Left lung (tissue), 10 donors: ENCODE measurements around the gene VSTM2L. TPM values are rescaled to one million over a fixed set of nuclear protein-coding genes. Genes with fewer than 3 reads are reported as not detected.

Source experiments
- ATAC-seq: fragments of 200-7000 bp; cut with Tn5 transposase; one replicate; pipeline ENCODE4 v1.9.1; 2020; ENCODE audit warnings: moderate library complexity
- DNase-seq, 4 donors: peaks; one replicate each; pipeline ENCODE4 v3.0.0-alpha.2; 2013 to 2020
- H3K27ac ChIP-seq, 2 donors: fragments of 200-600 bp; sonication (generic) in 1 of 2; one replicate each; pipeline versions ENCODE4 v1.5.0 to v1.8.0; 2020 to 2021
- H3K27me3 ChIP-seq, 2 donors: fragments of 200-600 bp; sonication (generic) in 1 of 2; one replicate each; pipeline versions ENCODE4 v1.5.0 to v1.8.0; 2020 to 2021
- H3K36me3 ChIP-seq, 2 donors: fragments of 200-600 bp; sonication (generic) in 1 of 2; one replicate each; pipeline versions ENCODE4 v1.5.0 to v1.8.0; 2020 to 2021
- H3K4me1 ChIP-seq, 2 donors: fragments of 200-600 bp; one replicate each; pipeline ENCODE4 v1.8.0; 2021
- H3K4me3 ChIP-seq, 2 donors: fragments of 200-600 bp; sonication (generic) in 1 of 2; one replicate each; pipeline versions ENCODE4 v1.5.0 to v1.8.0; 2020 to 2021; ENCODE audit warnings: mild to moderate bottlenecking in 1 of 2
- H3K9me3 ChIP-seq, 2 donors: fragments of 200-600 bp; sonication (generic) in 1 of 2; one replicate each; pipeline versions ENCODE4 v1.5.0 to v1.8.0; 2020 to 2021
- intact Hi-C, 2 donors: fragments of 100-400 bp; cut with DNase I; formaldehyde crosslinking; loops; one replicate each; pipeline versions ENCODE4 v1.11.2 to v1.14.2; 2022
- polyA plus RNA-seq, 6 donors: library from polyadenylated mRNA; unstranded; fragments of 120-200 nt; gene quantifications; one replicate each; pipeline ENCODE4 v1.2.1, GENCODE V29; 2013; ENCODE audit not compliant: insufficient read length in 6 of 6
- total RNA-seq, 2 donors: library from RNA; stranded (reverse); fragmentation: NEBNext Ultra II Directional; extraction: Animal tissue kit (Norgen Biotek cat#: 25700); gene quantifications; one replicate each; pipeline ENCODE4 v1.2.1, GENCODE V29; 2021
- TF ChIP-seq, protein P1 (sequence below), 2 donors: fragments of 200-600 bp; sonication (generic) in 1 of 2; IDR thresholded peaks; one replicate each; pipeline versions ENCODE4 v1.5.0 to v1.8.0; 2021; ENCODE audit warnings: antibody characterized with exemption in 2 of 2
- donor health status: DM: no; HTN: yes; CAD: no.
- donor health status: DM: no; HTN: no; CAD: no.

VSTM2L gene
- total and polyA plus RNA-seq, 8 donors = 2.7 to 31.9 (median 7.2) TPM

- ATAC-seq (no peak), DNase-seq (no peak)
- H3K27me3 ChIP-seq = no peaks in the 10 kb centered on the region
- TF ChIP-seq, protein P1, sequence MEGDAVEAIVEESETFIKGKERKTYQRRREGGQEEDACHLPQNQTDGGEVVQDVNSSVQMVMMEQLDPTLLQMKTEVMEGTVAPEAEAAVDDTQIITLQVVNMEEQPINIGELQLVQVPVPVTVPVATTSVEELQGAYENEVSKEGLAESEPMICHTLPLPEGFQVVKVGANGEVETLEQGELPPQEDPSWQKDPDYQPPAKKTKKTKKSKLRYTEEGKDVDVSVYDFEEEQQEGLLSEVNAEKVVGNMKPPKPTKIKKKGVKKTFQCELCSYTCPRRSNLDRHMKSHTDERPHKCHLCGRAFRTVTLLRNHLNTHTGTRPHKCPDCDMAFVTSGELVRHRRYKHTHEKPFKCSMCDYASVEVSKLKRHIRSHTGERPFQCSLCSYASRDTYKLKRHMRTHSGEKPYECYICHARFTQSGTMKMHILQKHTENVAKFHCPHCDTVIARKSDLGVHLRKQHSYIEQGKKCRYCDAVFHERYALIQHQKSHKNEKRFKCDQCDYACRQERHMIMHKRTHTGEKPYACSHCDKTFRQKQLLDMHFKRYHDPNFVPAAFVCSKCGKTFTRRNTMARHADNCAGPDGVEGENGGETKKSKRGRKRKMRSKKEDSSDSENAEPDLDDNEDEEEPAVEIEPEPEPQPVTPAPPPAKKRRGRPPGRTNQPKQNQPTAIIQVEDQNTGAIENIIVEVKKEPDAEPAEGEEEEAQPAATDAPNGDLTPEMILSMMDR (IDR thresholded peaks at IDR 0.05) = no peak
- no peak overlapping the region for H3K4me3 ChIP-seq
- intact Hi-C loops = loop anchor here in 1 of 2 donors (10.0 kb wide), 1 partner anchor 65 kb away; no protein-coding TSS in a partner anchor
- peaks cover 0 to 25% of the 10 kb centered on the region in 2 donors for H3K36me3 ChIP-seq
- H3K4me1 ChIP-seq = no peaks in the 10 kb centered on the region
- no peaks in the 10 kb centered on the region for H3K9me3 ChIP-seq
- no peak overlapping the region for H3K27ac ChIP-seq
Measured at GRCh38 chr20:37979021-37979985, 76.4 kb downstream of the VSTM2L start.

DNA sequence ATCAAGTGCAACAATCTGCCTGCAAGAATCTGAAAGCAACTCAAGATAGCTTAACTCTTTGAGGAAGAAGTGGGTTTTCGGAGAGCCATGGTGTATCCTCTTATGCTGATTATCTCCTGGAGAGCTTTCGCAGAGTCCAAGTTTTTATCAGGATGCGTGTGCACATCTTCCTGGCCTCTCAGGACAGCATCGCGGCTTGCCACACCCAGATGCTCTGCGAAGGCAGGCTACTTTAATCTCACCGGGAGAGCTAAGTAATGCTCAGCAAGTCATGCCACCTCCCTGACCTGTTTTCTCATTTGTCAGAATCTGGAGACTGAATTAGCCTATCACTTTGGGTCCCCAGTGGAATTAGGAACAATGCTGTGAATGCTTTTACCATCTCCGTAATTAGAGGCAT, 77.5 kb downstream of the VSTM2L start:
- no peak for ATAC-seq
- Histone ChIP-seq H3K36me3 (peaks cover 0 to 25% of the 10 kb centered on the region in 2 donors), H3K27me3 (no peaks in the 10 kb centered on the region), H3K4me1 (no peaks in the 10 kb centered on the region), H3K4me3 (no peak overlapping the region), H3K9me3 (no peaks in the 10 kb centered on the region), H3K27ac (no peak overlapping the region)
- TF ChIP-seq, protein P1 (IDR thresholded peaks at IDR 0.05) = no peak
- intact Hi-C loops = no loop called here
- DNase-seq = no peak

DNA sequence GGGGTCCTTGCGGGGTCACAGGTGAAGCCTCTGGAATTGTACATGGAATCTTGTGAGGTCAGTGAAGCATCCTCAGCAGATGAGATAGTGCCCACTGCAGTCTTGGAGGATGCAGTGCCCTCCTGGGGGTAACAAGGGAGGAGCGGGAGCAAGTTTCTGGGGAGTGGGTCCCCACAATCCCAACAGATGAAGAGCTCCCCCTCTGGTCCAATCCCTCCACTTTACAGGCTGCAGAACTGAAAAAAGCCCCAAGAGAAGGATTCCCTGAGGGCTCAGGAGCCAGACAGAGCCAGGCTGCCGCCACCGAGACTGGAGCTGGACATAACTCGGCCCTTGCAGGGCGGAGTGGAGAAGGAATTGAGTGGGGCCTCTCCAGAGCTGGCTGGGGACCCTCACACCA, 77.9 kb downstream of the VSTM2L start:
- TF ChIP-seq, protein P1 (IDR thresholded peaks at IDR 0.05) = no peak
- Histone ChIP-seq H3K27me3 (no peaks in the 10 kb centered on the region), H3K36me3 (peaks cover 0 to 25% of the 10 kb centered on the region in 2 donors)

DNA sequence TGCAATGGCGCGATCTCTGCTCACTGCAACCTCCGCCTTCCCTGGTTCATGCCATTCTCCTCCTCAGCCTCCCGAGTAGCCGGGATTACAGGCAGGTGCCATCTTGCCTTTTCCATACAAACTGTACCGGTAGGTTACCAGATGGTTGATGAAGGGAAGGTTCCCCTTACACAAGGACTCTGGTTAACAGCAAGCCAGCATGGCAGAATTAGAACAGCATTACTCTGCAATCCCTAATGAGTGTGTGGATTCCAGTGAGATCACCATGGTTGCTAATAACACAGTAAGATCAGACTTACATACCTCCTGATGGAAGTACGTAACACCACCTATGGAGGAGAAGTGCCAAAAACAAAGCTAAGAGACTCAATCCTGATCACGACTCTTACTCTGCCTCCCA, 78.6 kb downstream of the VSTM2L start:
- no peak overlapping the region for H3K27ac ChIP-seq
- no peaks in the 10 kb centered on the region for H3K27me3 ChIP-seq
- peaks cover 0 to 25% of the 10 kb centered on the region in 2 donors for H3K36me3 ChIP-seq
- peaks cover 0 to 8% of the 10 kb centered on the region in 2 donors for H3K4me1 ChIP-seq
- H3K9me3 ChIP-seq = no peaks in the 10 kb centered on the region
- intact Hi-C loops = no loop called here
- DNase-seq (no peak), ATAC-seq (no peak)
- TF ChIP-seq, protein P1 (IDR thresholded peaks at IDR 0.05) = no peak
- H3K4me3 ChIP-seq = no peak overlapping the region

More for the DNA sequence above, 77.9 kb downstream of the VSTM2L start:
- no peak for DNase-seq
- intact Hi-C loops = no loop called here
- Histone ChIP-seq H3K9me3 (no peaks in the 10 kb centered on the region), H3K27ac (no peak overlapping the region), H3K4me3 (no peak overlapping the region), H3K4me1 (peaks cover 0 to 2% of the 10 kb centered on the region in 2 donors)
- no peak for ATAC-seq

DNA sequence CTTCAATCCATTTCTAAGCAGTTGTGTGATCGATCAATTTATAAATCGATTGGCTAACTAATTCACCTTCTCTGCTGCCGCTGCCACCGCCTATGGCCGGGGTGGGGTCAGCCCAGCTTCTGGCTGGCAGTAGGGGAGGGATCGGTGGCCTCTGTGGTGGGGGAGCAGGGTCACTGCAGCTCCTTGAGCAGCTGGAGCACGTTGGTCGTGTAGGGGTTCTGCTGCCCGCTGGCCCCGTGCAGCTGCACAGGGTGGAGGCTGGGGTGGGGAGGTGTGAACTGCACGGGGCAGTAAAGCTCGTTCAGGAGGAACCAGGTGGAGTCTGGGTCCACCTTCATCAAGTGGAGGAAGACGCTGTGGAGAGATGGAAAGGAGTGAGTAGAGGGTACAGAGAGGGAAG, 80.4 kb downstream of the VSTM2L start:
- peaks cover 0 to 19% of the 10 kb centered on the region in 2 donors for H3K4me1 ChIP-seq
- H3K9me3 ChIP-seq = no peaks in the 10 kb centered on the region
- intact Hi-C loops = no loop called here
- ATAC-seq (no peak), DNase-seq (no peak)
- H3K4me3 ChIP-seq = no peak overlapping the region
- H3K27ac ChIP-seq = no peak overlapping the region
- peaks cover 0 to 28% of the 10 kb centered on the region in 2 donors for H3K36me3 ChIP-seq
- H3K27me3 ChIP-seq = no peaks in the 10 kb centered on the region
- TF ChIP-seq, protein P1 (IDR thresholded peaks at IDR 0.05) = no peak
